IPS DF 4.7 (cell line): ENCODE results near the gene NRSN2.
"Not testable (repeated sequence)": the region's sequence is repeated elsewhere in the genome, so short reads cannot be mapped to it uniquely, and the experiment has no call there.

ENCODE experiments used
- DNase-seq: peaks from one replicate; pipeline ENCODE4 v3.0.0-alpha.2; 2013; ENCODE audit warnings: low spot score; ENCODE audit errors: extremely low read depth

NRSN2 gene

DNA sequence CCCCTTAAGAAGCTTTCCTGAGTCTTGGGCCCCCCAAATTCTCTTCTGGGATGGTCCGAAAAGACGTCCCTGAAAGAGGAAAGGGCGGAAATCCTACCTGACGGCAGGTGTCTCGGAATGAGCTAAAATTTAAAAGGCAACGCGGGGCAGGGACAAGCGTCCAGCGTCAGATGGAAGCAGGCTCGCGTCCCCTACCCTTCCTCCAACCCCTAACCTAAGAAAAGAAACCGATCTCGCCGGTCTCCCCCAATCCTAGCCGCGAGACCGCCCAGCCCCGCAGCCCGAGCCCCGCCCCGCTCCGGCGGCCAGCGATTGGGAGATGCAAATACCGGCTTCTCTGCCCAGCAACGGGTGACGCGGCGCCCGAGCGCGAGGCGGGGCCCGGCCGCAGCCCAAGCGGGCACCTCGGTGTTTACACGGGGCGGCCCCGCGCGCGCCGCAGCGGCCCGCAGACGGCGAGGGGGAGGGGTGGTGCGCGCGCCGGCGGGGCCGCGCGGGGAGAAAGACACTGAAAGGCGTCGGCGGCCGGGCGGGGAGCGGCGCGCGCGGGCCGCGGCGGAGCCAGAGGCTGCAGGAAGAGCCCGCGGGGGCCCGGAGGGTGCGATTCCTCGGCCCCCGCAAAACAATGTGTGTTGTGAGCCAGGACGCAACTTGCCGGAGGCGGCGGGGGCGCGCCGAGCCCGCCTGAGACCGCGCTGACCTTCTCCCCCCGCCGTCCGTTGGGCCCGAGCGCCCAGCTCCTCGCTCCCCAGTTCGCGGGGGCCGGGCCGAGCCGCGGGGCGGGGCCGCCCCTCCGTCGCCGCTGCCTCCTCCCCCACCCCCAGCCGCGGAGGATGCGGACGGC, 21.6 kb upstream of the NRSN2 start, which contains the start of gene SOX12:
Gene SOX12, plus strand, starts transcription at position 508 of the 844 bp plus-strand sequence. CDS start 373 bp downstream, outside the sequence.
- no peak for DNase-seq

DNA sequence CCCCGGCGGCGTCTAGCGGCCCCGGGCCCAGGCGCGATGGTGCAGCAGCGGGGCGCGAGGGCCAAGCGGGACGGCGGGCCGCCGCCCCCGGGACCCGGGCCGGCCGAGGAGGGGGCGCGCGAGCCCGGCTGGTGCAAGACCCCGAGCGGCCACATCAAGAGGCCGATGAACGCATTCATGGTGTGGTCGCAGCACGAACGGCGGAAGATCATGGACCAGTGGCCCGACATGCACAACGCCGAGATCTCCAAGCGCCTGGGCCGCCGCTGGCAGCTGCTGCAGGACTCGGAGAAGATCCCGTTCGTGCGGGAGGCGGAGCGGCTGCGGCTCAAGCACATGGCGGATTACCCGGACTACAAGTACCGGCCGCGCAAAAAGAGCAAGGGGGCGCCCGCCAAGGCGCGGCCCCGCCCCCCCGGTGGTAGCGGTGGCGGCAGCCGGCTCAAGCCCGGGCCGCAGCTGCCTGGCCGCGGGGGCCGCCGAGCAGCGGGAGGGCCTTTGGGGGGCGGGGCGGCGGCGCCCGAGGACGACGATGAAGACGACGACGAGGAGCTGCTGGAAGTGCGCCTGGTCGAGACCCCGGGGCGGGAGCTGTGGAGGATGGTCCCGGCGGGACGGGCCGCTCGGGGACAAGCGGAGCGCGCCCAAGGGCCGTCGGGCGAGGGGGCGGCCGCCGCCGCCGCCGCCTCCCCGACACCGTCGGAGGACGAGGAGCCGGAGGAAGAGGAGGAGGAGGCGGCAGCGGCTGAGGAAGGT, 20.8 kb upstream of the NRSN2 start:
- no peak for DNase-seq

DNA sequence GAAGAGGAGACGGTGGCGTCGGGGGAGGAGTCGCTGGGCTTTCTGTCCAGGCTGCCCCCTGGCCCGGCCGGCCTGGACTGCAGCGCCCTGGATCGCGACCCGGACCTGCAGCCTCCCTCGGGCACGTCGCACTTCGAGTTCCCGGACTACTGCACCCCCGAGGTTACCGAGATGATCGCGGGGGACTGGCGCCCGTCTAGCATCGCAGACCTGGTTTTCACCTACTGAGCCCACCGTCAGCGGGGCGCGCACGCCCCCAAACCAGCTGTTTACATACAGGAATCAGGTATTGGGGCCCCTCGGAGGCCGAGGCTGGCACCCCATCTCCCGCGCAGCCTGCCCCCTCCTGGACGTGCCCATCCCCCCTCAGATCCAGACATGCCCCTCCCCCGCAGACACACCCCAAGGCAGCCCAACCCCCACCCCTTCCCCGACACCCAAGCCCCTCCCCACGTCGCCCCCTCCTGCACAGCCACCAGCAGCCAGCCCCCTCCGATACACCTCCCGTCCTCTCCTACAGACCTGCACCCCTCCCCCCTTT, 20.2 kb upstream of the NRSN2 start:
- DNase-seq: no peak

DNA sequence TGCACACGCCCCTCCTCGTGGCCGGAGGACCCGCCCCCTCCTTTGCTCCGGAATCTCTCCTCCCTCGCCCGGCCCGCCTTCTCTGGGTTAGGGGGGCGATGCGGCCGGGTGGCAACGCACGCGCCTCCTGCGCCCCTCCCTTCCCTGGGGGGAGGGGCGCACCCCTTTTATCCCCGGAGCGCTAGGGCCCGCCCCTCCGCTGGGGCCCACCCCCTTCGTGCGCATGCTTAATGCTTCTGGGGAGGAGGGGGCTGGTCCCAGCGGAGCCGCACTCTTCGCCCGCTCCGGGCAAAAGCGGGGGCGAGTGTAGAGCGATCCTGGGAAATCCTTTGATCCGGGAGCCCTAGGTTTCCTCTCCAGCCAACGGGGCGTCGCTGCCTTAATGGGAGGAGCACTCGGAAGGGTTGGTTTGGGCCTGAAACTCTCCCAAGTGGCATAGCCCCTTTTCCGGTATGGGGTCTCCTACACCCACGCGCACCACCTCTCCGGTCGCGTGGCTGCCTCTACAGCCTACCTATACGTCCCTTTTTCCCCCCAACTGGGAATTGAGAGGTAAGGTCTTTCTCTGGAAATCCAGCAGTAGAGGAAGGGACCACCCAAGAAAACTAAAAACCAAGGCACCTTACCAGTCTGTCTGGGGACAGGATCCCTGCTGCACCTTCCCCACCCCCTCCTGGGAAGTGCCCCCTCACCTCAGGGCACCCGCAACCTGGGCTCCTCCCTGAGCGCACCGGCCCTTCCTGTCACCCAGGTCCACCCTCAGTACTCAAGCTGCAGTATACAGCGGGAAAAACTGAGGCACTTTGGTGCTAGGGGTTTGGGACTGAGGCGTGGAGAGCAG, 19.5 kb upstream of the NRSN2 start:
- no peak for DNase-seq

DNA sequence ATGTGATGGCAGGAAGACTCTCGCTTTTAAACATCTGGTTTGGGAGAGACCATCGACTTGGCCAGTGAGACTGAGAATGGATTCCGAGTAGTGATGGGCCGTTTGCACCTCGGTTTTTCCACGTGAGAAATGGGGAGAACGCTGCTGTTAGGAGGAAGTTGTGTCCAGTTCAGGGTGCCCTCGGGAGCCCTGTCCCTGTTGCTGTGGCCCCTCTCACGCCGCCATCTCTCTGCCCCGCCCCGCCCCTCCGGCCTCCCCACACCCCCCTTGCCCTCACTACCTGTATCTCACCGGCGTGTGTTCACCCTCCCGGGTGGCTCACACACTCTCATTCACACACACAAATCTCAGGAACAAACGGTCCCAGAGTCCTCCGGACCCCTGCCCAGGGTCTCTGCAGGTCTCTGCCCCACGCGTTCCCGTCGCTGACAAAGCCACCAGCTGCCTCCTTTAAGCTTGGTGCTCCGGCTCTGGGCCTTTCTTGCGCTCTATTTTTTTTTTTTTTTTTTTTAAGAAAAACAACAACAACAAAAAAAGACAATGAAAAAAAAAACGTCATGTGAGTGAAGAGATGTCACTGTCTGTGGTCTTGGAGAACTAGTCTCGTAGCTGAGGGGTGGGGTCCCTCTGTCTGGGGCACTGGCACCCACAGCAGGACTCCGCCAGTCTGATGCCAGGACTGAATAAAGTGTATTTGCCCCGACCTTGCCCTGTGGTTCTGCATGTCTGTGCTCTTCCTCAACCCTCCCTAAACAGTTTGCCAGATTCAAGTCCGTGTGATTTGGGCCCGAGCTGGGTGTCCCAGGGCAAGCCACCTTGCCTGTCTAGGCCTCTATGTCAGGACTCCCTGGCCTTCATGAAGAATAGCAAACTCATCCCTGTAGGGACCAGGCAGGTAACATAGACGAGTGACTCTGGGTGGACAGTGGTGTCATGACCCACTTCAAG, 18.6 kb upstream of the NRSN2 start:
- DNase-seq: no peak

DNA sequence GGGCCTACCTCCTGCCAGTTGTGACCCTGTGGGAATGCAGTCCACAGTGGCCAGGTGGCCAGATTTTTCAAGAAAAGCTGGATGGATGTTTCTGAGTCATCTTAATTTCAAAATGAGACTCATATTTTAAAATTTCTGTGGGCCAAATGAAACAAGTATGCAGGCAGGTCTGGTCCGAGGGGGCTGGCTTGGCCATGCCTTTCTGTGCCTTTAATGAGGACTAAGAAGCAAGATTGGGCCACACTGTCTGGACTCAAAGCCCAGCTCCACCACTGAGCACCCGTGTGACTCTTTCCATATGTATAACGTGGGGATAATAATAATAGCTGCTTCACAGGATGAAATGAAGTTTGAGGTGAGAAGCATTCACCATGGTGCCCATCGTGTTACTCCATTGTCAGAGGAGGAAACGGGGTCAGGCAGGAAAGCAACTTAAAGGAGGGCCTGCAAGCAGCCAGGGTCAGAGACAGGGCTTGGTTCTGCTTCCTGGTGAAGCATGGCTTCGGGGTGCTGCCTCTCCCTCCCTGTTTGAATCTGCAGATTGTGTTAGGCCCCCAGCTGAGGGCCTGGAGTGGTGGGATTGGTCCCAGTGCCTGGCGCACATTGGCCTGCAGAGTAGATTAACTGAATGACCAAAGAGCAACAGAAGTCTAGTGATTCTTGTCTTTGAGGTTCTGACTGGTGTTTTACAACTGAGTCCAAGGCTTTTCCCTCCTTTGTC, 17.8 kb upstream of the NRSN2 start:
- DNase-seq: no peak

DNA sequence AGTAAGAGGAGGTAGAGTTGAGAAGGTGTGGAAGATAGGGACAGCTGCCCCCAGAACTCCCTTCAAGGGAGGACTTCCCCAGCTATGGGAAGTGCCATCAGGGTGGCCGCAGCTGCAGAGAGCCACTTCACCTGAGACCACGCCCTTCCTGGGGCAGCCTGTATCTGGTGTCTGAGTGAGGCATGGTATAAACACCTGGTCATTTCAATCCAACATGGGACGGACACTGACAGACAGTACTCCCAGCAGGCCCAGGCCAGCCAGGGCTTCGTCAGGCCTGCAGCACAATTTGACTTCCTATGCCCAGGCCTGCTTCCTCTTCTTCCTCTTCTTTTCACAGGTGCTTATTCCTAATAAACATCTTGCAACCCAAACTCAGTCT, 17.1 kb upstream of the NRSN2 start:
- no peak for DNase-seq

DNA sequence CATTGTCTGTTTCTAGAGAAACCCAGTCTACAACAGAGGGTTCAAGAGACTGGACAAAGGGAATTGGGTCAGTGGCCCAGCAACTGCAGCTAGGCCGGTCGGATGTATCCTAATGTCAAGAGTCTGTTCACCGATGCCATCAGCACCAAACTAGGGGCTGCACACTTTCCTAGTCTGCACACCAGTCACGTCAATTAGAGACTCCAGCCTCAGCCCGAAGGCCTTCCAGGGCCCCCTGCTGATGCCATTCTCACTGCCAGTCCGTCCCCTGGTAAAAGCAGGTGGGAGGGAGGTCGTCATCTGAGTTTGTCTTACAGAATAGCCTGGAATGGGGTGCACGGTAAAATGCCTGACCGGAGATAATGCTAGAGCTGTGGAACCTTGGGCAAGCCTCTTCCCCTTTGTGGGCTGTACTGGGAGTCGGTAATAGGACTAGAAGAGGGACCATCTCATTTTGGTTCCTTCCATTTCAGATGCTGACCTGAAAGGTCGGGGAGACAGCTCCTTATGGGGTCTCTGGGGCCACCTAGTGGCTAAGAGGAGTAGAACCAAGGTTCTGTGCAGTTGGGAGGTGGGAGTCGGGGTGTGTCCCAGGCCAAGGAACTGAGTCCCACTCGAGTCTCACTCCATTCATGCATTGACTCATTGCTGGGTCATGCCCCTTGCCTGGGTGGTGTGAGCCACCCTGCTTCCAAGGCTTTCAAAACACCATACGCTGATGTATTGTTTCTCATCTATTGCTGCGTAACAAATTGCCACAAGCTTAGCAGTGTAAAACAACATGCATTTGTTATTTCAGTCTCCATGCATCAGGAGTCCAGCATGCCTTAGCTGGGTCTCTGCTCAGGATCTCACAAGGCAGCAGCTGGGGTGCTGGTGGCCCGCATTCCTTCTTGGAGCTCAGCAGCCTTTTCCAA, 16.4 kb upstream of the NRSN2 start:
- no peak for DNase-seq

DNA sequence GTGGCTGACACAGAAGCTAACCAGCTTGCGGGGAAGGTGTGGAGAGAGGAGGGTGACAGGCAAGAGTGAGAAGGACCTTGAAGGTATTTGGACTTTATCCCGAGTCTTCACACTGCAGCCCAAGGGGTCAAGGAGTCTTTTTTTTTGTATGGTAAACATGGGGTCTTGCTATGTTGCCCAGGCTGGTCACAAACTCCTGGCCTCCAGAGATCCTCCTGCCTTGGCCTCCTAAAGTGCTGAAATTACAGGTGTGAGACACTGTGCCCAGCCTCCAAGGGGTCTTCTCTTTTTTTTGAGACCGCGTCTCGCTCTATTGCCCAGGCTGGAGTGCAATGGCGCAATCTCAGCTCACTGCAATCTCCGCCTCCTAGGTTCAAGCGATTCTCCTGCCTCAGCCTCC, 12.3 kb upstream of the NRSN2 start:
- no peak for DNase-seq

DNA sequence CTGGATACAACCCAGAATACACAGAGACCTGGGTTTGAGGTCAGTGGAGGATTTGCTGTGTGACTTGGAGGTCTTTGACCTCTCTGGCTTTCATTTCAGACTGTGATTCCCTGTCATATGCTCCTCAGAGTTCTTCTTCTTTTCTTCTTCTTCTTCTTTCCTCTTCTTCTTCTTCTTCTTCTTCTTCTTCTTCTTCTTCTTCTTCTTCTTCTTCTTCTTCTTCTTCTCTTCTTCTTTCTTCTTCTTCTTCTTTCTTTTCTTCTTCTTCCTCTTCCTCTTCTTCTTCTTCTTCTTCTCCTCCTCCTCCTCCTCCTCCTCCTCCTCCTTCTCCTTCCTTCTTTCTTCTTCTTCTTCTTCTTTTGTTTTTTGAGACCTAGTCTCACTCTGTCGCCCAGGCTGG, 10.9 kb upstream of the NRSN2 start:
- DNase-seq: not testable (repeated sequence)

DNA sequence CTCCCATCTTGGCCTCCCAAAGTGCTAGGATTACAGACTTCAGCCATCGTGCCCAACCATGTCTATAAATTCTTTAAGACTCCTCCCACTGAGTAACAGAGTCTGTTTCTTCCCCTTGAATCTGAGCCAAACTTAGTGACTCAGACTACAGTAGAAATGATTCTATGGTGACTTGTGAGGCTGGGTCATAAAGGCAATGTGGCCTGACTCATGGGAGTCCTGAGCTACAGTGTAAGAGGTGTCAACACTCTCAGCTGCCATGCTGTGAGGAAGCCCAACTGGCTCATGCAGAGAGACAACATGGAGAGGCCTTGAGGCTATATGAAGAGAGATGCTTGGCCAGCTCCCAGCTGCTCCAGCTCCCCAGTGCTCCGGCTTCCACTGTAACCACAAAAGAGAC, 5.2 kb upstream of the NRSN2 start:
- DNase-seq: no peak

DNA sequence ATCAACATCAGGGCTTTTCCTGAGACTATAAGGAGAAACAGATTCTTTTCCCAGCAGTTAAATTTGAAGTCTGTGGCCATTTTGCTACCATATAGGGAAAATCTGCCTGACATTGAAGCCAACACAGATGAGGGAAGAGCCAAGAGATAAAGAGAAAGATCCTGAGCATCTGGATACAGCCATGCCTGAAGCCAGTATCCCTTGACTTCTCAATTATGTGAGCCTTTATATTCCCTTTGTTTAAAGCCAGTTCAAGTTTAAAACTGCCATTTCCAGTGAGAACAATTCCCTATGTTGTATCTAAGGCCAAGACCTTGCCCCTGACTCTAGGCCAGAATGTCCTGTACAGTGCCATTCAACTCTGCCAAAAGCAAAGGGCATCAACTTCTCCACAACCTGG, 3.8 kb upstream of the NRSN2 start:
- DNase-seq: no peak

DNA sequence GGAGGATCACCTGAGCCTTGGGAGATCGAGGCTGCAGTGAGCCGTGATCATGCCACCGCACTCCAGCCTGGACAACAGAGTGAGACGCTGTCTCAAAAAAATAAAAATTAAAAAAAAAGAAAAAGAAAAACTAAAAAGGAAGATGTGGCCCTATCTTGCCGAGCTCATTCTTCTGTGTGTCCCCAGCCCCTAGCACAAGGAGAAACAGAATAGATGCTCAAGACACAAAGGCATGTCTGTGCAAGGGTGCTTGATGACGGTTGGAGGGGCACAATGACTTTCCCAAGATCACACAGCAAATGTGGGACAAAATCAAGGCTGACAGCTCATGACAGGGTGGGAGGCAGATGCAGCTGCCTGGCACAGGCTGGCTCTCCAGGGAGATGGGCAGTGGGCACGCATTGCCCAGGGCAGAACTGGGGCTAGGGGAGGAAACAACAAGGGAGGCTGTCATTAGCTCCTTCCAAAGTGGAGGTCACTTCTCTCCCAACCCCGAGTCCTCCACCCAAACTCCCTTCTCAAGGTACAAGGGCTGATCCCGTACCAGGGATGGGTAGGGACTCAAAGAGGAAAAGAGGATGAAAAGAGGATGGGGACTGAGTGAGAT, 775 bp upstream of the NRSN2 start:
- no peak for DNase-seq

DNA sequence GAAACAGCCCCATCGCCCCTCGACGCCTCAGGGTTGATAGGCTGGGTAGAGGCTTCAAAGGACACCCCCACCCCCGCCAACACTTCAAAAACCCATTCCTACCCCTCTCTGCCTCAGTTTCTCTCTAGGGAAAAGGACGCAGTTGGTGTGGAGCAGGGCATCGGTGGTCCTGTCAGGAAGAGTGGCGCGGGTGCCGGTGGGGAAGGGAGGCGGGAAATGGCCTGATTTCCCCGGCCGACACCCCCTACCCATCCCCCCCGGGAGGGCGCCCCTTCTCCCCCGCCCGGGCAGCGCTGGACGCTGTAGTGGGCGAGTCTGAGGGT, 367 bp downstream of the NRSN2 start:
- no peak for DNase-seq

DNA sequence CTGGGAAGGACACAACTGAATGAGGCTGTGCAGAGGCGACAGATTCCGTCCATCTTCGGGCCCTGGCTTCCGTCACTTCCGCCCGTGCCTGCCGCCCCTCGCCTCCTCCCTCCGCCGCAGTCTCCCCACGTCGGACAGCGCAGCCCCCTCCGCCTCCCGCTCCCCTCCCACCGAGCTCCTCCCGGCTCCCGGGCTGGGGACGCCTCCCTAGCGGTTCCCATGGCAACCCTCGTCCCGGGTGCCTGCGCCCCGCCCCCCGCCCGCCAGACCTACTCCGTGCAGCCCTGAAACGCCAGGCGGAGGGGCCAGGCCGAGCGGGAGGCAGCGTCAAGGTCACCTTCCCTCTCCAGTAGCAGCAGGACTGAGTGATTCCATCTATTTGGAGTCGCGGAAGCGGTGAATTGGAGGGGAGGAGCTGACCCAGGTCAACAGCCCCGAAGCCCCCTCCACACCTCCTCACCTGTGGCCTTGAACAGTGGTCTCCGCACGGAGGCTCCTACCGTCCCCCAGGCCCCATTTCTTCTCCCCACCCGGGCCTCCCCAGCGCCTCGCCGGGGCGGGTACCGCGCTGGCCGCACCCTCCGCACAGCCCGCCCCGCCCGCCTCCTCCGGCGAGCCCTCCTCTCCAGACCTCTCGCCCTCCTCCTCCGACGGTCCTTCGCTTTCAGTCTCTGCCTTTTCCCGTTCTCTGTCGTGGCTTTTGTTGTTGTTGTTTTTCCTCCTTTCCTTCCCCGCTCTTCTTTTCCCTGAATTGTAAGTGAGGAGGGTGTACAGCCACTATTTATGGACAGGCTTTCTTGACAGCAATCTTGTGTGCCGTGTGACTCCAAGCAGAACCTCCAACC, 951 bp downstream of the NRSN2 start:
- no peak for DNase-seq

DNA sequence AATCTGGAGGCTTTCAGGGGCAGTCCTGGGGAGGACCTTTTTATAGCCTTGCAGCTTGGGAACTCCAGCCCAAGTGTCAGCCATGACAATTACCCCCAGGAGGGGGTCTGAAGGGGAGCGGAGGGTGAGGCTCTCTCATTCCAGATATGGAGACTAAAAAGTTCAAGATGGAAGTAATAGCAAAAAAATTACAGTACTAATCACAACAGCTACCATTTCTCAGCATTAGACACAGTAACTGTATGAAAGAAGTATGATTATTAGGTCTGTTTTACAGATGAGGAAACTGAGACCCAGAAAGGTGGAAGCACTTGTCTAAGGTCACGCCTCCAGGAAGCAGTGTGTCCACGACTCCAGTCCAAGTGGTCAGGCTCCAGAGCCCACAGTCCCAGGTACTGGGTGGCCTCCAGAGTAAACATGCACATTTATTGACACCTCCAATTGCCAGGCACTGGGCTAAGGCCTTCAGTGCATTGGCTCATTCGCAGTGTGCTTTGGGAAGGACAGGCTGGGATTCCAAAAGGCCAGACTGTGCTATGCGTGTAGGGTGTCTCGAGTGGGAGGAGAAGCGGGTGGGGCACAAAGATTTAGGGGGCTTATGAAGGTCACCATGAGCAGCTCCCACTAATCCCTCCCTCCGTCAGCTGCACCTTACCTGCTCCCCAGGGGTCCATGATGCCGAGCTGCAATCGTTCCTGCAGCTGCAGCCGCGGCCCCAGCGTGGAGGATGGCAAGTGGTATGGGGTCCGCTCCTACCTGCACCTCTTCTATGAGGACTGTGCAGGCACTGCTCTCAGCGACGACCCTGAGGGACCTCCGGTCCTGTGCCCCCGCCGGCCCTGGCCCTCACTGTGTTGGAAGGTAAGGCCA, 2.3 kb downstream of the NRSN2 start:
- DNase-seq: no peak

DNA sequence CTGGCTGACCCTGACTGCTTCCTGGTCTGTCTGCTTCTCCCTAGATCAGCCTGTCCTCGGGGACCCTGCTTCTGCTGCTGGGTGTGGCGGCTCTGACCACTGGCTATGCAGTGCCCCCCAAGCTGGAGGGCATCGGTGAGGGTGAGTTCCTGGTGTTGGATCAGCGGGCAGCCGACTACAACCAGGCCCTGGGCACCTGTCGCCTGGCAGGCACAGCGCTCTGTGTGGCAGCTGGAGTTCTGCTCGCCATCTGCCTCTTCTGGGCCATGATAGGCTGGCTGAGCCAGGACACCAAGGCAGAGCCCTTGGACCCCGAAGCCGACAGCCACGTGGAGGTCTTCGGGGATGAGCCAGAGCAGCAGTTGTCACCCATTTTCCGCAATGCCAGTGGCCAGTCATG, 6.3 kb downstream of the NRSN2 start:
- DNase-seq: no peak
